ENCODE measurements around the gene NEK3.

- TF ChIP-seq CTCF (IDR thresholded peaks at IDR 0.05) (no peak), EP300 (IDR thresholded peaks at IDR 0.05) (no peak), POLR2A (IDR thresholded peaks at IDR 0.05) (no peak), POLR2AphosphoS5 (IDR thresholded peaks at IDR 0.05) (no peak)
Measured at GRCh38 chr13:52173373-52173772, 14.0 kb upstream of the NEK3 start.

Measured in upper lobe of left lung (tissue), 4 donors.